A204.1 (cell line): ENCODE results near the gene MUC5B.
"Not testable (repeated sequence)": the region's sequence is repeated elsewhere in the genome, so short reads cannot be mapped to it uniquely, and the experiment has no call there.

Source experiments
- FAIRE-seq: peaks from 2 replicates; lab custom pipeline; 2012; peaks lifted over from hg19 to GRCh38; lab: Jason Lieb, UNC

The MUC5B gene, protein sequence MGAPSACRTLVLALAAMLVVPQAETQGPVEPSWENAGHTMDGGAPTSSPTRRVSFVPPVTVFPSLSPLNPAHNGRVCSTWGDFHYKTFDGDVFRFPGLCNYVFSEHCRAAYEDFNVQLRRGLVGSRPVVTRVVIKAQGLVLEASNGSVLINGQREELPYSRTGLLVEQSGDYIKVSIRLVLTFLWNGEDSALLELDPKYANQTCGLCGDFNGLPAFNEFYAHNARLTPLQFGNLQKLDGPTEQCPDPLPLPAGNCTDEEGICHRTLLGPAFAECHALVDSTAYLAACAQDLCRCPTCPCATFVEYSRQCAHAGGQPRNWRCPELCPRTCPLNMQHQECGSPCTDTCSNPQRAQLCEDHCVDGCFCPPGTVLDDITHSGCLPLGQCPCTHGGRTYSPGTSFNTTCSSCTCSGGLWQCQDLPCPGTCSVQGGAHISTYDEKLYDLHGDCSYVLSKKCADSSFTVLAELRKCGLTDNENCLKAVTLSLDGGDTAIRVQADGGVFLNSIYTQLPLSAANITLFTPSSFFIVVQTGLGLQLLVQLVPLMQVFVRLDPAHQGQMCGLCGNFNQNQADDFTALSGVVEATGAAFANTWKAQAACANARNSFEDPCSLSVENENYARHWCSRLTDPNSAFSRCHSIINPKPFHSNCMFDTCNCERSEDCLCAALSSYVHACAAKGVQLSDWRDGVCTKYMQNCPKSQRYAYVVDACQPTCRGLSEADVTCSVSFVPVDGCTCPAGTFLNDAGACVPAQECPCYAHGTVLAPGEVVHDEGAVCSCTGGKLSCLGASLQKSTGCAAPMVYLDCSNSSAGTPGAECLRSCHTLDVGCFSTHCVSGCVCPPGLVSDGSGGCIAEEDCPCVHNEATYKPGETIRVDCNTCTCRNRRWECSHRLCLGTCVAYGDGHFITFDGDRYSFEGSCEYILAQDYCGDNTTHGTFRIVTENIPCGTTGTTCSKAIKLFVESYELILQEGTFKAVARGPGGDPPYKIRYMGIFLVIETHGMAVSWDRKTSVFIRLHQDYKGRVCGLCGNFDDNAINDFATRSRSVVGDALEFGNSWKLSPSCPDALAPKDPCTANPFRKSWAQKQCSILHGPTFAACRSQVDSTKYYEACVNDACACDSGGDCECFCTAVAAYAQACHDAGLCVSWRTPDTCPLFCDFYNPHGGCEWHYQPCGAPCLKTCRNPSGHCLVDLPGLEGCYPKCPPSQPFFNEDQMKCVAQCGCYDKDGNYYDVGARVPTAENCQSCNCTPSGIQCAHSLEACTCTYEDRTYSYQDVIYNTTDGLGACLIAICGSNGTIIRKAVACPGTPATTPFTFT (N-terminal part only)

GRCh38 chr11:1222491-1223345 lies at the start of gene MUC5B:
TSS of gene MUC5B (plus strand) at chr11:1223066. CDS start at chr11:1223124, 58 bp downstream.
- no peak for FAIRE-seq

DNA sequence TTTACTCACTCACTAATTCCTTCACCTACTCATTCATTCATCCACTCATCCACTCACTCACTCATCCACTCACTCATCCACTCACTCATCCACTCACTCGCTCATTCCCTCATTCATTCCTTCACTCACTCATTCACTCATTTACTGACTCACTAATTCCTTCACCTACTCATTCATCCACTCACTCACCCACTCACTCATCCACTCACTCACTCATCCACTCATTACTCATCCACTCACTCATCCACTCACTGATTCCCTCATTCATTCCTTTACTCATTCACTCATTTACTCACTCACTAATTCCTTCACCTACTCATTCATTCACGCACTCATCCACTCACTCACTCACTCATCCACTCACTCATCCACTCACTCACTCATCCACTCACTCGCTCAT lies 49.5 kb upstream of the MUC5B start:
- FAIRE-seq: not testable (repeated sequence)

GRCh38 chr11:1174441-1175370 lies 48.2 kb upstream of the MUC5B start:
- FAIRE-seq: no peak

DNA sequence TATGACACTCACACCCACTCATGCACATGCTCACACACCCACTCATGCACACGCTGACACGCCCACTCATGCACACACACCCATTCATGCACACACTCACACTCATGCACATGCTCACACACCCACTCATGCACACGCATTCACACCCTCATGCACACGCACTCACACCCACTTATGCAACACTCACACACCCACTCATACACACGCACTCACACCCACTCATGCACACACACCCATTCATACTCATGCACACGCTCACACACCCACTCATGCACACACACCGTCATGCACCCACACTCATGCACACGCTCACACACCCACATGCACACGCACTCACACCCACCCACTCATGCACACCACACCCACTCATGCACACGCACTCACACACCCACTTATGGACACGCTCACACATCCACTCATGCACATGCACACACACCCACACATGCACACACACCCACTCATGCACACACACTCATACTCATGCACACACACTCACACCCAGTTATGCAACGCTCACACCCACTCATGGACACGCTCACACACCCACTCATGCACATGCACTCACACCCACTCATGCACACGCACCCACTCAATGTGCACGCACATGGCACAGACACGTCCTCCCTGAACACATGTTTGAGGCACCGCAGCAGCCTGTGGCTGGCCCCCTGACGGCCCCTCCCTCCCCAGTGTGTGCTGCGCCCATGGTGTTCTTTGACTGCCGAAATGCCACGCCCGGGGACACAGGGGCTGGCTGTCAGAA lies 47.2 kb upstream of the MUC5B start:
- FAIRE-seq: no peak

- FAIRE-seq: no peak
Measured at GRCh38 chr11:1176224-1177019, 46.4 kb upstream of the MUC5B start.

DNA sequence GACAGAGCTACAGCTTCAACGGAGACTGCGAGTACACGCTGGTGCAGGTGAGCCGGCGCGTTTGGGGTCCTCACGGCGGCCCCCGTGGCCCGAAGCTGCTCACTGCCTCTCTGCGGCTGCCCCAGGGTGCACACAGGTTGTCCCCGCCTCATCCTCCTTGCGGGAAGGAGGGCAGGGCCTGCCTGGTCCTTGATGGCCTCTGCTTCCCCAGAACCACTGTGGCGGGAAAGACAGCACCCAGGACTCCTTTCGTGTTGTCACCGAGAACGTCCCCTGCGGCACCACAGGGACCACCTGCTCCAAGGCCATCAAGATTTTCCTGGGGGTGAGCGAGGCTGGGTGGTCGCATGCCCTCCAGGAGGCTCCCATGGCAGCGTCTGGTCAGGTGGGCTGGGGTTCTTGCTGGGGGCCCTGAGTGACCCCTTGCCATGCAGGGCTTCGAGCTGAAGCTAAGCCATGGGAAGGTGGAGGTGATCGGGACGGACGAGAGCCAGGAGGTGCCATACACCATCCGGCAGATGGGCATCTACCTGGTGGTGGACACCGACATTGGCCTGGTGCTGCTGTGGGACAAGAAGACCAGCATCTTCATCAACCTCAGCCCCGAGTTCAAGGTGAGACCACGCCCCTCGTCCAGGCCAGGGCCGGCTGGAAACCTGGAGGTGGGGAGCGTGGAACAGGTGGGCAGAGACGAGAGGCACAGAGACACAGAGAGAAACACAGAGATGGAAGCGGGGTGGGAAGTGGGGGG lies 45.7 kb upstream of the MUC5B start:
- no peak for FAIRE-seq

DNA sequence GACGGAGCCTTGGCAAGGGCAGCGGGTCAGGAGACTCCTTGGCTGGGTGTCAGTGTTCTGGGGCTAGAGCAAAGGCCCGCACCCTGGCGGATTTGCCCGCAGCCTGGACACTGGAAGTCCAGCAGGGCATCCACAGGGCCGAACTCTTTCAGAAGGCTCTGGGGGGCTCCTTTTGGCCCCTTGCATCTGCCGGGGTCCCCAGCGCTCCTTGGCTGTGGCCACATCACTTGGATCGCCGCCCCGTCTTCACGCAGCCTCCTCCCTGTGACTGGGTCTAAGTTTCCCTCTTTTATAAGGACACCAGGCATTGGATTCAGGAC lies 45.1 kb upstream of the MUC5B start:
- FAIRE-seq: no peak

- FAIRE-seq: no peak
Measured at GRCh38 chr11:1178201-1178885, 44.5 kb upstream of the MUC5B start.

GRCh38 chr11:1178906-1179305 lies 44.0 kb upstream of the MUC5B start:
- no peak for FAIRE-seq

DNA sequence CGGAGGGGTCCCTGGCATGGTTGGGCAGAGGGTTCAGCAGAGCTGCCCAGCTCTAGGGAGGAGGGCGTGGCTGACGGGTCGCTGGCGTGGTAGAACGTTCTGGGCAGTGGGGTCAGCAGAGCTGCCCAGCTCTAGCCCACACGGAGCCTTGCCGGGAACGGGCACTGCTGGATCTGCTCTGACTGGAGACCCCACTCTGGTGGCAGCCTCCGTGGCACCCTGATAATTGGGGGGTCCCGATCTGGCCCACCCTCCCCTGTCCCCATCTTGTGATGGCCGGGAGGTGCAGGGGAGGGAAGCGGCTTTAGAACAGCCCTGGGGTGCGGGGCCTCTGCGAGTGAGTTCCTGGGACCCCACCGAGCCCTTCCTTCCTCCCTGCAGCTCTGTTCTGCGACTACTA lies 43.2 kb upstream of the MUC5B start:
- no peak for FAIRE-seq

GRCh38 chr11:1180171-1180570 lies 42.7 kb upstream of the MUC5B start:
- no peak for FAIRE-seq

DNA sequence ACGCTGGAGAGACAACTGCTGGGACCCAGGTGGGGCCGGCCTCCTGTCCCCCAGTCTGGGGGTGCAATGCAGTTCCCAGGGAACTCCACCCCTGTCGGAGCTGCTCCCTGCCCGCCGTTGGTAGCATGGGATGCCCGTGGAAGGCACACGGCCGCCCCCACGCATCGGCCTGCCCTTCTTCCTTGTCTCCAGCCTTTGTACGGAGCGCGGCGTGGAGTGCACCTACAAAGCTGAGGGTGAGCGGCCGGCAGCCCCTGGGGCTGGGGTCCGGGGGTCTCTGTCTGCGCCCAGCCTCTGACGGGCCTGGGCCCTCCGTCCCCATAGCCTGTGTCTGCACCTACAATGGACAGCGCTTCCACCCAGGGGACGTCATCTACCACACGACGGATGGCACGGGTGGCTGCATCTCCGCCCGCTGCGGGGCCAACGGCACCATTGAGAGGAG lies 41.9 kb upstream of the MUC5B start:
- no peak for FAIRE-seq

GRCh38 chr11:1181420-1181819 lies 41.4 kb upstream of the MUC5B start:
- FAIRE-seq: no peak

DNA sequence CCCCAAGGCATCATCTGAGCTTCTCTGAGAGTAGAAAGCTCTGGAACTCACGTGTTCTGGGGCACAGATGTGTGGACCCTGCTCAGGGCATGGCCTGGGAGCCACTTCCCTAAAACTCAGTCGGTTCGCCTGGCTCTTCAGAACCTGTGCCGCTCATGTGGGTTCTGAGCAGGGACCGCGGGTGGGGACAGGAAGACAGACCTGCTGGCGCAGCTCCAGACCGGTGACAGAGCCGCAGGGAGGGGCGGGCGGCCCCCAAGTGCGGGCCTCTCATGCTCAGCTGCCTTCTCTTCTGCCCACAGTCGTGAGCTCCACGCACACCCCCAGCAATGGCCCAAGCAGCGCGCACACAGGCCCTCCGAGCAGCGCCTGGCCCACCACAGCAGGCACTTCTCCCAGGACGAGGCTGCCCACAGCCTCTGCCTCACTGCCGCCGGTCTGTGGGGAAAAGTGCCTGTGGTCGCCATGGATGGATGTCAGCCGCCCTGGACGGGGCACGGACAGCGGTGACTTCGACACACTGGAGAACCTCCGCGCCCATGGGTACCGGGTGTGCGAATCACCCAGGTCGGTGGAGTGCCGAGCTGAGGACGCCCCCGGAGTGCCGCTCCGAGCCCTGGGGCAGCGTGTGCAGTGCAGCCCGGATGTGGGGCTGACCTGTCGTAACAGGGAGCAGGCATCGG lies 40.9 kb upstream of the MUC5B start:
- no peak for FAIRE-seq

DNA sequence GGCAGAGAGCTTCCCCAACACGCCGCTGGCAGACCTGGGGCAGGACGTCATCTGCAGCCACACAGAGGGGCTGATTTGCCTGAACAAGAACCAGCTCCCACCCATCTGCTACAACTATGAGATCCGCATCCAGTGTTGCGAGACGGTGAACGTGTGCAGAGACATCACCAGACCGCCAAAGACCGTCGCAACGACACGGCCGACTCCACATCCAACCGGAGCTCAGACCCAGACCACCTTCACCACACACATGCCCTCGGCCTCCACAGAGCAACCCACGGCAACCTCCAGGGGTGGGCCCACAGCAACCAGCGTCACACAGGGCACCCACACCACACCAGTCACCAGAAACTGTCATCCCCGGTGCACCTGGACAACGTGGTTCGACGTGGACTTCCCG lies 38.7 kb upstream of the MUC5B start:
- not testable (repeated sequence) for FAIRE-seq

DNA sequence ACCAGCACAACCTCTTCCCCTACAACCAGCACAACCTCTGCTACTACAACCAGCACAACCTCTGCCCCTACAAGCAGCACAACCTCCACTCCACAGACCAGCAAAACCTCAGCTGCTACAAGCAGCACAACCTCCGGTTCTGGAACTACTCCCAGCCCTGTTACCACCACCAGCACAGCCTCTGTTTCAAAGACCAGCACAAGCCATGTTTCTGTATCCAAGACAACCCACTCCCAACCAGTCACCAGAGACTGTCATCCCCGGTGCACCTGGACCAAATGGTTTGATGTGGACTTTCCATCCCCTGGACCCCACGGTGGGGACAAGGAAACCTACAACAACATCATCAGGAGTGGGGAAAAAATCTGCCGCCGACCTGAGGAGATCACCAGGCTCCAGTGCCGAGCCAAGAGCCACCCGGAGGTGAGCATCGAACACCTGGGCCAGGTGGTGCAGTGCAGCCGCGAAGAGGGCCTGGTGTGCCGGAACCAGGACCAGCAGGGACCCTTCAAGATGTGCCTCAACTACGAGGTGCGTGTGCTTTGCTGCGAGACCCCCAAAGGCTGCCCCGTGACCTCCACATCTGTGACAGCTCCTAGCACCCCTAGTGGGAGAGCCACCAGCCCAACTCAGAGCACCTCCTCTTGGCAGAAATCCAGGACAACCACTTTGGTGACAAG lies 34.3 kb upstream of the MUC5B start:
- FAIRE-seq: not testable (repeated sequence)
